Epithelial cell of esophagus (primary cell): ENCODE measurements around the gene SH3GL3.

Experiments
- DNase-seq: peaks from one replicate; pipeline ENCODE4 v3.0.0; 2010; ENCODE audit warnings: low read depth
- H3K4me3 ChIP-seq: 2 replicates; pipeline ENCODE4 v1.5.1; 2011; ENCODE audit warnings: mild to moderate bottlenecking, low read length, control low read depth
- CTCF ChIP-seq: IDR thresholded peaks from 2 replicates; pipeline ENCODE4 v1.5.1; 2011; ENCODE audit warnings: low read depth, mild to moderate bottlenecking, low read length, control low read depth, inconsistent platforms; ENCODE audit not compliant: insufficient read depth; ENCODE audit errors: missing control alignments

SH3GL3 gene

GRCh38 chr15:83558146-83558545, 111.0 kb downstream of the SH3GL3 start:
- no peak overlapping the region for H3K4me3 ChIP-seq
- TF ChIP-seq CTCF: no peak
- DNase-seq: no peak

- peak; percentile 86 for TF ChIP-seq CTCF
- no peak overlapping the region for H3K4me3 ChIP-seq
- DNase-seq: peak; percentile 83
These were observed 112.3 kb downstream of the SH3GL3 start for GRCh38 chr15:83559310-83559966.

GRCh38 chr15:83561661-83562060, 114.5 kb downstream of the SH3GL3 start:
- DNase-seq: peak; percentile 45
- TF ChIP-seq CTCF: no peak
- H3K4me3 ChIP-seq: no peak overlapping the region

- DNase-seq: no peak
- no peak for TF ChIP-seq CTCF
These were observed 118.0 kb downstream of the SH3GL3 start for GRCh38 chr15:83565138-83565537.

GRCh38 chr15:83565553-83566159, 118.5 kb downstream of the SH3GL3 start:
- no peak overlapping the region for H3K4me3 ChIP-seq
- DNase-seq: peak; percentile 53
- peak; percentile 70 for TF ChIP-seq CTCF

More at GRCh38 chr15:83565138-83565537, 118.0 kb downstream of the SH3GL3 start:
- no peak overlapping the region for H3K4me3 ChIP-seq

- DNase-seq: peak; percentile 24
- no peak for TF ChIP-seq CTCF
- H3K4me3 ChIP-seq: no peak overlapping the region
These were observed 120.2 kb downstream of the SH3GL3 start for GRCh38 chr15:83567318-83567717.

GRCh38 chr15:83569341-83569740, 122.2 kb downstream of the SH3GL3 start:
- no peak for TF ChIP-seq CTCF

More at GRCh38 chr15:83569341-83569740, 122.2 kb downstream of the SH3GL3 start:
- no peak for DNase-seq
- no peak overlapping the region for H3K4me3 ChIP-seq
